HTERT RPE-1 (cell line): Measurements from ENCODE around the gene C1QTNF8.

ENCODE experiments used
- in situ Hi-C: fragments of 300-500 bp; cut with MboI; formaldehyde crosslinking; loops from 4 replicates; pipeline ENCODE4 v1.14.3; 2020; ENCODE audit warnings: low sequenced_read_pairs

Gene C1QTNF8

GRCh38 chr16:1109648-1110047 lies 13.6 kb upstream of the C1QTNF8 start:
- in situ Hi-C loops: no loop called here

GRCh38 chr16:1108299-1109252 lies 12.5 kb upstream of the C1QTNF8 start:
- in situ Hi-C loops: no loop called here

GRCh38 chr16:1107731-1108130 lies 11.7 kb upstream of the C1QTNF8 start:
- in situ Hi-C loops: no loop called here

- in situ Hi-C loops: no loop called here
Observed at GRCh38 chr16:1107141-1107540, 11.1 kb upstream of the C1QTNF8 start.

GRCh38 chr16:1106659-1107058 lies 10.6 kb upstream of the C1QTNF8 start:
- in situ Hi-C loops: no loop called here

GRCh38 chr16:1105888-1106620 lies 10.0 kb upstream of the C1QTNF8 start:
- in situ Hi-C loops: no loop called here

- in situ Hi-C loops: no loop called here
Observed at GRCh38 chr16:1103636-1103980, 7.6 kb upstream of the C1QTNF8 start.

- in situ Hi-C loops: no loop called here
Observed at GRCh38 chr16:1102921-1103635, 7.0 kb upstream of the C1QTNF8 start.

GRCh38 chr16:1102333-1102700 lies 6.3 kb upstream of the C1QTNF8 start:
- in situ Hi-C loops: no loop called here

- in situ Hi-C loops: no loop called here
Observed at GRCh38 chr16:1101573-1102332, 5.7 kb upstream of the C1QTNF8 start.

GRCh38 chr16:1101133-1101532 lies 5.1 kb upstream of the C1QTNF8 start:
- in situ Hi-C loops: no loop called here

- in situ Hi-C loops: no loop called here
Observed at GRCh38 chr16:1100084-1100800, 4.2 kb upstream of the C1QTNF8 start.

GRCh38 chr16:1099189-1100083 lies 3.4 kb upstream of the C1QTNF8 start:
- in situ Hi-C loops: no loop called here

- in situ Hi-C loops: no loop called here
Observed at GRCh38 chr16:1098266-1098991, 2.4 kb upstream of the C1QTNF8 start.

- in situ Hi-C loops: no loop called here
Observed at GRCh38 chr16:1097800-1098199, 1.8 kb upstream of the C1QTNF8 start.

- in situ Hi-C loops: no loop called here
Observed at GRCh38 chr16:1097156-1097555, 1.1 kb upstream of the C1QTNF8 start.

- in situ Hi-C loops: no loop called here
Observed at GRCh38 chr16:1095450-1096168, 435 bp downstream of the C1QTNF8 start.
